HuH-7.5 (cell line): ENCODE results near the gene SMAD6.
A peak's percentile ranks its signal among the peaks of the same experiment; 100 is the strongest.

Experiments used
- DNase-seq: peaks from one replicate; pipeline ENCODE4 v3.0.0; 2011; ENCODE audit warnings: low spot score

Gene SMAD6

GRCh38 chr15:66702035-66702786 lies at the start of gene SMAD6:
SMAD6 (plus strand) TSS chr15:66702236; CDS start chr15:66703259, 1,023 bp downstream.
- DNase-seq = peak; percentile 99

DNA sequence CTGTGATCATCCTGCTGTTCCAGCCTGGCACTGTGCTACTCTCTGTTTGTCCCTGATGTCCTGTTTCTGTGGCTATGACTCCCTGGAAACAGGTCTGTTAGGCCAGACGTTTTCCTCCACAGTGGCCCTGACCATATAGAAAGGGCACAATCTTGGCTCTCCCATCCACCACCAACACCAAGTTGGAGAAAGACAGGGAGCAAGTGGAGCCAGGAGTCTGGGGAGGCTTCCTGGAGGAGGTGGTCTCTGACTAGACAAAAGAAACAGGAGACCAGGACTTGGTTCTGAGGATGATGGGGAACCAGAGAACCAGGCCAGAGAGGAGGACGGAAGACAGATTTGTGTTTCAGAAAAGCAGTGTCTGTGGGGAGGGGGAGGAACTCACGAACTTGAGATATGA lies 49.2 kb upstream of the SMAD6 start:
- no peak for DNase-seq

- DNase-seq = no peak
Observed at GRCh38 chr15:66653398-66653797, 48.6 kb upstream of the SMAD6 start.

- DNase-seq = no peak
Observed at GRCh38 chr15:66653852-66654251, 48.2 kb upstream of the SMAD6 start.

- DNase-seq = no peak
Observed at GRCh38 chr15:66654361-66654738, 47.7 kb upstream of the SMAD6 start.

GRCh38 chr15:66654739-66655375 lies 47.2 kb upstream of the SMAD6 start:
- peak; percentile 75 for DNase-seq

GRCh38 chr15:66655511-66655910 lies 46.5 kb upstream of the SMAD6 start:
- DNase-seq = no peak

DNA sequence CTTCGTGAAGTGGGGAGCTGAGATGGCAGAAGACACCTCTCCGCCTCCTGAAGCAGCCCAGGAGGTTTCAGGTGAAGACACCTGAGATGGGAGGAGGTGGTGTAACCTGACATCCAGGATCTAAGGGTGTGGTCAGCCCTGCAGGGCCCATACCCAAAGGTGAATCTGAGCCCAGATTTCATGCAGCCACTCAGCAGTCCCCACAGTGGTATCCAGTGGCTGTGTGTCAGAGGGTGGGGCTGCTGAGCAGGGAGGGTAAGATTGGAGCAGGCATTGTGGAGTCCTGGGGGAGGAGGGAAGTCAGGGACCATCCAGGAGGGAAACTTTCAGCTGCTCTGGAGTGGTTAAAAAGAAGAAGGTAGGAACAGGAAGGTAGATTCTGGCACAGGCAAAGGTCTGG lies 46.0 kb upstream of the SMAD6 start:
- DNase-seq = peak; percentile 73

DNA sequence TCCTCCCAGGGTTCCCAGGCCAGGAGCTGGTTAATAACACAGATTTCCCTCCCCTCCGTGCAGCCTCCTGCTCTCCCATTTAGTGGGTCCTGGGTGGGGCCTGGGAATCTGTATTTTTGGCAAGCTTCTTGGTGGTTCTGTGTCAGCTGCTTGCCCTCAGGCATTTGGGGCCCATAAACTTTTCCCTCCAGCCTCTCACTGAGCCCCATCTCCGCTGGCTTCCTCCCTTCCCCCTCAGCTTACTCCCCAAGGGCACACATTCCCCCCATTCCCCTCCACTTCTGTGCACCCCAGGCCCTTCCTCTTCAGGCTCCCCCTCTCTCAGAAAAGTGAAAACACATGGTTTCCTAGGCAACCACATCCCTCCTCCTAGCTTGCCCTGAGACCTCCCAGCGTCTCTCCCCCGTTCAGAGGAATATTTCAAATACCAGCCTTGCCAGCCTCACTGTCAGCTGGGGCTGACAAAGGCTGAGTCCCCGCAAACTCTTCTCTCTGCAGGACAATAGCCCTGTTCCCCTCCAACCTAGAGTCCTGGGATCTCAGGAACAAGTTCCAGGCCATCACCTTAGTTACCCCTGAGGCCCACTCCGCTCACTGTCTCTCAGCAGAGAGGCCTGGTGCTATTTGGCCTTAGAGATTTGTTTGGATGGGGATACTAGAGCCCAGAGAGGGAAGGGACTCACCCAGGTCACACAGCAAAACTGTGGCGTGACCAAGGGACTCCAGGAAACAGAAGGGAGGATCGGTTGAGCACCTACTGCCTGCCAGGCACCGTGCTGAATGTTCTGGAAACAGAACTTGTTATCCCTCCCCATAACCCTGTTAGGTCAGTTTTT lies 44.6 kb upstream of the SMAD6 start:
- no peak for DNase-seq

GRCh38 chr15:66658044-66658443 lies 44.0 kb upstream of the SMAD6 start:
- DNase-seq = no peak

DNA sequence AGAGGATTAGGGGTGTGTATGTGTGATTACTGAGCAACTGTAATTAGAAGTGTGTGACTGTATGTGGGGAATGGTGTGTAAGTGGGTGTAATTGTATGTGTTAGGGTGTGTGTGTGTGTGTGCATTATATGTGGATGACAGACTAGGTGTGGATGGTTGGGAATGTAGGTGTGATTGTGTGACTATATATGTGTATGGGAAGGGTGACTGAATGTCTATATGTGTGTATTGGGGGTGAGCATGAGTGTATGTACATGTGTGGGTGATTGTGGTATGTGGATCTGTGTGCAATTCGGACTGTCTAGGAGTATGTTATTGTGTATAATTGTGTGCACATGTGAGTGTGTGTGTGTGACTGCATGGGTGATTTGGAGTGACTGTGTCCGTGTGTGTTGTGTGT lies 43.2 kb upstream of the SMAD6 start:
- no peak for DNase-seq

- DNase-seq = no peak
Observed at GRCh38 chr15:66659384-66659783, 42.7 kb upstream of the SMAD6 start.

- DNase-seq = no peak
Observed at GRCh38 chr15:66661432-66662096, 40.5 kb upstream of the SMAD6 start.

- DNase-seq = no peak
Observed at GRCh38 chr15:66662522-66662921, 39.5 kb upstream of the SMAD6 start.

- DNase-seq = no peak
Observed at GRCh38 chr15:66663664-66664063, 38.4 kb upstream of the SMAD6 start.

DNA sequence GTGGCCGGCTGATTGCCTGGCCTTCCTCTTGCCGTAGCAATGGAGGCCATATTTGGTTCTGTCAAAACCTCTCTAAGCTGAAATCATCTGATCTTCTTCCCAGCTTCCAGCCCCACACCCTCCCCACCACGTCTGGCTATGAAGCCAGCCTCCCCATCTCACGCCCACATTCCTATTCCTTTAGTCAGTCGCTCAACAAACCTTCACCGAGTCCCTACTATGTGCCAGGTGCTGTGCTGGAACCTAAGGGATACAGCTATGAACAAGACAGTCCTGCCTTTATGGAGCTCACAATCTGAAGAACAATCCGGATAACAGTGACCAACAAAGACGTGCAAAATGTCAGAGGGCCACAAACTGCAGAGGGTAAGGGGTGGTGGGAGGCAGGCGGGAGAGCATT lies 31.9 kb upstream of the SMAD6 start:
- DNase-seq = no peak

- no peak for DNase-seq
Observed at GRCh38 chr15:66670762-66671580, 31.1 kb upstream of the SMAD6 start.

DNA sequence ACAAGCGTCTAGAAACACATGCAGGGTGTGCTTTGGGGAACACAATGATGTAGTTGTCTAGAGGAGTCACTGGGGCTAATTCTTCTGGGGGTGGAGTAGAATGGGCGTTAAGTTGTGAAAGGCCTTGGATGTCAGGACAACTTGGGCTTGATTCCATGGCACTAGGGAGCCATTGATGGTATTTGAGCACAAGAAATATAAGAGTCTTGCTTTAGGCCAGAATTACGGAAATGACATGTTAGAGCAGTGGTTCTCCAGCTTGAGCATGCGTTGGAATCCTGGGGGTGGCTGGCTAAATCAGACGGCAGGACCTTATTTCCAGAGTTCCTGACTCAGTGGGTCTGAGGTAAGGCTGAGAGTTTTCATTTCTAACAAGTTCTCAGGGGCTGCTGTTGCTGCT lies 29.2 kb upstream of the SMAD6 start:
- DNase-seq = no peak

GRCh38 chr15:66673410-66674322 lies 28.4 kb upstream of the SMAD6 start:
- no peak for DNase-seq

- no peak for DNase-seq
Observed at GRCh38 chr15:66674756-66675155, 27.3 kb upstream of the SMAD6 start.
